ENCODE results near the gene TMC1. TPM values are rescaled to one million over a fixed set of nuclear protein-coding genes. Genes with fewer than 3 reads are reported as not detected.

TMC1 gene
- total and polyA plus RNA-seq, 2 of the 8 experiments (the other 6 are each of a cell fraction or from before 2014, with no cell fraction given) = 0.95 to 0.98 TPM

DNA sequence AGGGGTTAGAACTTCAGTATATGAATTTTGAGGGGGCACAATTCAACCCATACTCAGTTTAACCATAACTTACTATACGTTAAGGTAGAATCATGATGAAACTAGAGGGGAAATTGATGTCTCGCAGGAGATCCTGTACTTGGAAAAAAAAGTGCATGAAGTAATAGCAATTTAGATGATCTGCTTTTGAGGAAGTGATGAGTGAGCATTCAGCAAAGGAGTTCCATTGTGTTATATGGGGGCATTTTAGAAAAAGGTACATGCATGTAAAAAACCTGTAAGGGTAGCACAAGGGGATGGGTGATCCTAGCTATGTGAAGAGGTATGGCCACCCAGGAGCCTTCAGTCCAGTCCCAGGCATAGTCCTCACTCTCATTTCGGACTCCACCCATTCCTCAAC, 14.8 kb upstream of the TMC1 start (continued):
- TF ChIP-seq SP4 (IDR thresholded peaks at IDR 0.05; ENCODE audit: low read length) (no peak), CBX8 (IDR thresholded peaks at IDR 0.05; ENCODE audit: borderline replicate concordance, low read depth, low read length) (no peak)

Data from H1 (cell line).